GM21515 (cell line): ENCODE data around the gene TTC7B.

ENCODE experiments used
- ATAC-seq: cut with Tn5 transposase; IDR thresholded peaks from one replicate; pipeline ENCODE4 v1.9.1; 2021; ENCODE audit not compliant: unreplicated experiment

The TTC7B gene

DNA sequence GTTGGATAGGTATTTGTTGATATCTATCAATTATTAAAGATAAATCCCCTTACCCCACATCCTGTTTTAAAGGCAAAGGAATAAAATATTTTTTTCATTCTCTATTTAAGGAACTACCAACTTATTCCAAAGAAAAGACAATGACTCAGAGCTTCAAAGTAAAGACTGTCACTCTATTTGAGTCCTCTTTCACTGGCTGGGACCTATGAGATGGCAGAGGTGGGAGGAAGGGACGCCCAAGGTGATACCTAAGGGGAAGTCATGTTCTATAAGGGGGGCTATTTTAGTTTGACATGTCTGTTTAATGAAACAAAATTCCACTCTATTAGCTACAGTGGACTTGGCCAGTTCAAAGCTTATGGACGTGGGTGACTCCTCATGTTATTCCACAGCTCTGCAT is 209.8 kb downstream of the TTC7B start:
- no peak for ATAC-seq

DNA sequence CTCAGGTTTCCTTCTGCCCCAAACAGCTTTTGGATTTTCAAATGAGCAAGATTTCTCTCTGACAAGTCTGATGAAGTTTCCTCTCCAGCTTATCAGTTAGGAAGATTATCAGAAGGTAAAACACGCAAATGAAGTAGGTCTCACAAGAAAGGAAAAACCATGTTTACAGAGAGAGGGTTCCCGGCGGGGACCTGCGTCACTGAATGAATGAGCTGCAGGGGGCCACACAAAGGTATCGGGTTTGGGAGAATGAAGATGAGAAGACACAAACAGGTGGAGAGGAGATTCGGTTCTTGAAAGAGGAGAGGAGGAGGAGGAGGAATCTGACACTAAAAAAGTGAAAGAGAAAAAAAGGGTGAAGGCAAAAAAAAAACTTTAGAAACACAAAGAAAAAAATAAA is 210.8 kb downstream of the TTC7B start:
- no peak for ATAC-seq

DNA sequence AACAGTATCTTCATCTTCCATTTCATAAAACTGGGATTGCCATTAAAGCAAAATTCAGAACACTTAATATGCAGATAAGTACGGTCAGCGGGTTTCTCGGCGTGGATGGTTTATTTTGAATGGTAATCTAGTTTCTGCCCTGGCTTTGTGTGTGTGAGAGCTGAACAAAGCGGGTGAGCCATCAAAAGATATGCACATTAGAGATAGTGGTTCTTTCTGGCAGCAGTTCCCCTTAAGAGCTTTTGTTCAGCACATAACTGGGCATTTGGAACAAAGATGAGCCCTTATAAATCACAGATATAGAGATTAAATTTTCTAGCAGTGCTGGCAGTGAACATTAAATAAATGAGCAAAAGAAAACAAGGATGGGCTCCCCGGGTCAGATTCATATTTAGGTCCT is 211.9 kb downstream of the TTC7B start:
- no peak for ATAC-seq

DNA sequence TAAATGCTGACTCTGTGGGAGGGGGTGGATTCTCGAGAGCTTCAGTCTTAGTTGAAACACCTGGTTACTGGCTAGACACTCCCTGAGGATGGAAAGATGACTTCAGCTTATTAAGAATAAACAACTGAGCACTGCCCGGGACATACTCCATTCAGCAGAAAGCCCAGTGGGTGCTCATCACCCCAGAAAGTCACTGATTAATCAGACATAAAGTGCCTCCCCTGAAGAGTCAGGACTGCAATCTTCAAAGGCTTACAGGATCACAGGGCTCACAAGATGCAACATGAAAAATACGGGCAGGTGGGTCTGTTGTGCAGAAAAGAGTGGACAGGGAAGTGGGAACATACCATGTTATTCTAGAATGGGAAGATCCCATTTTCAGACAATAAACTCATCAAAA is 212.4 kb downstream of the TTC7B start:
- ATAC-seq = no peak

DNA sequence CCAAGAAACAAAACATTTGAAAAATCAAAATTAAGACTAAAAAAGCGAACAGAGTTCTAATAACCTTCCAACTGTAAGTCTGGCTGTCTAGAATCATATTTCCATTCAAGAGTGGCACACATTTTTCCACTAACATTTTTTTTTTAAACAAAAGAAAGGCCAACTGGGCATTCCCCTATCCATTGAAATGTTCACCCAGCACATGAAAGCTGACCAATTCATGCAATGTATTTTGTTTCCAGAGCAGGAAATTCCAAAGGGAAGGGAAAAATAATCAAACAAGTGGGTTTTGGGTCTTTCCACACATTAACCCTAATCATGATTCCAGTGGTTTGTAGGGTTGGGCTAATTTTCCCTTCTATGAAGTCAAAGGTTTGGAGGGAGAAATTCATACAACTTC is 212.9 kb downstream of the TTC7B start:
- ATAC-seq = no peak

DNA sequence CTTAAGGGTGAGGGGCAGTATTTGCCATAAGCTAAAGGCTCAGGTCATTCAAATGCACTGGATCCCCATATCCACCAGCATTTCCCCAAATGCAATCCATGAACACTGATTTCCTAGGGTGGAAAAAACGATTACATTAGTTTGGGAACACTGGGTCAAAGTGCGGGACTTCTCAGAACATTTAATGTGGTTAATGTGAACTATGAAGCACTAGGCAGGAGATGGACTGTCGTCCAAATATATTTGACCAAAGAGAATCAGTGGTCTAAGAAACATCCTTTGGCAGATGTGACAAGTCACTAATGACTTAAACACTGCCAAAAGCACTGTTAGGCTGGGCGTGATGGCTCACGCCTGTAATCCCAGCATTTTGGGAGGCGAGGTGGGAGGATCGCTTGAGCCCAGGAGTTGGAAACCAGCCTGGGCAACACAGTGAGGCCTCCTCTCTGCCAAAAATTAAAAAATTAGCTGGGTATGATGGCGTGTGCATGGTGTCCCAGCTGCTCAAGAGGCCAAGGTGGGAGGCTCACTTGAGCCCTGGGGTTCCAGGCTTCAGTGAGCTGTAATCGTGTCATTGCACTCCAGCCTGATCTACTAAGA is 214.0 kb downstream of the TTC7B start:
- no peak for ATAC-seq

DNA sequence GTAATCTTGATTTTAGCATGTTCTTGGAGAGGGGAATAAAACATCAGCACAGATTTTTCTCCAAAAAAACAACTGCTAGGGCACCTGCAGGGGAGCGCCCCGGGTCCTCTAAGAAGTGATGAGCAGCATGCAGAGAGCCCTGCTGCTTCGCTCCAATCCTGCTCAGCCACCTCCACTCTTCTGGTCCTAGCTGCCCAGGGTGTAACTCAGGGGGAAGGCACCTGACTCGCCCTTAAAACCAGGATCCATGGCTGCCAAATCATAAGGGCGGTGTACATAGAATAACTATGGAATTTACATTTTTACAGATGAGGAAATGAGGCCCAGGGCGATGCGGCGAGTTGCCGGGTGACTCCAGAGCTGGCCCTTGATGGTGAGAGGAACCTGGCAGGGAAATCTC is 214.7 kb downstream of the TTC7B start:
- ATAC-seq = no peak

DNA sequence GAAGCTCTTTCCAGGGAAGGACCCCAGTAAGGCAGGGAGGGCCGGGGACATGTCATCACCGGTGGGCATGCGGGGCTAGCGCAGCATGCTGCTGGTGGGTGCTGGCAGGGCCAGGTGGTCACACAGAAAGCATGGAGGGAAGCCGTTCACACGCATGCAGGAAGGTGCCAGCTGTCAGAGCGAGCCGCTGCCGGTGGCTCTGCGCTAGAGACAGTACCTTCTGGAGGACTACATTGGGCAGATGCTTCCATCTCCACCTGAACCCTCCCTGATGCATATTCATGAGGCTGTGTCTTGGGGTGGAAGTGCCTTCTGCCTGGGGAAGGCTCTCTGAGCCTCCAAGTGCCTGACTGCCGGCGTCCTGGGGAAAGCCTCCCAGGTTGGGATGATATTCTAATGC is 215.6 kb downstream of the TTC7B start:
- ATAC-seq = no peak

DNA sequence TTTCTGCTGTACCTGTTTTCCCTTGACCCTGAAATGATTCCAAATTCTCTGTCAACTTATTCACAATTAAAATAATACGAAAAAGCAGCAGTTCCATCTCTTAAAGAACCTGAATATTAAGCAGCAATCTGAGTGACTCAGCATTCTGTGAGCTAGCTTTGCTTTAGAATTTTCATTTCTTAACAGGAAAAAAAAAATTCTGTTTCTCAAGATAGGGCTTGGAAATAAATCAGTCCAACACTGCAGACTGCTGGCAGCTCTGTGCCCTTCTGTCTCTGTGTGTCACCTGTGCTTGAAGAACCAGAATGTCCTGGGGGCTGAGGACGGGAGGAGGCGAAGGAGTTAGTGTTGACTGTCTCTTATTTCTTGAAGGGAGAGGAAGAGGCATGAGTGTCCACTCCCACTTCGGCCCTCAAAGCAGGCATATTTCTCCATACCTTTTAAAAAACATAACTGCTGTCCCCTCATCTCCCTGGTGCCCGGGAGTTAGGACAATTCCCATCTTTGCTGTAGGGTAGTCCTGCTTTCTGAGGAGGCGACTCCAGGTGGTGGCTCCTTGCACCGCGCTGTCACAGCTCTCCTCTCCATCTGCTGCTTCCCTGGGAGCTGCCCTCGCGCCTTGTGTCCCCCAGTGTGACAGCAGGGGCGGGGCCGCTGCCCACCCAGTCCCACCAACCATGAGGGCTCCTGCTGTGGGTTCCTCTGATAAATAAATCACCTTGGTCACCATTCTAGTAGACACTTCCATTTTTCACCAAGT is 216.3 kb downstream of the TTC7B start:
- no peak for ATAC-seq

DNA sequence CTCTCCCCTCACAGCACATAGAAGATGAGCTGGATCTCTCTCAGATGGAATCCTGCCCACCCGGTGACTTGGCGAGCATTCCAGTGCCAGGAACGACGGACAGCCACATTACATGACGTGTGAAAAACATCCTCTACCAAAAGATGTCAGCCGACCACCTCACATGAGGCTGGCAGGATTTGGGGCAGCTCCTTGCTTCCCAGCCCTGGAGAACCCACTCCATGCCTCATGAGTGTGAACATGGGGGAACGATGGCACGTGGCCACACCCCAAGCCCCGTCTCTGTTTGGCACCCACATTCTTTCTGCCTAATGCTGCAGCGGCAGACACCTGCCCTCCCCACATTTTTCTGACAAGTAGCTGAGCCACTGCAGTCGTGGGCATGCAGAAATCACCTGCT is 216.9 kb downstream of the TTC7B start:
- no peak for ATAC-seq

DNA sequence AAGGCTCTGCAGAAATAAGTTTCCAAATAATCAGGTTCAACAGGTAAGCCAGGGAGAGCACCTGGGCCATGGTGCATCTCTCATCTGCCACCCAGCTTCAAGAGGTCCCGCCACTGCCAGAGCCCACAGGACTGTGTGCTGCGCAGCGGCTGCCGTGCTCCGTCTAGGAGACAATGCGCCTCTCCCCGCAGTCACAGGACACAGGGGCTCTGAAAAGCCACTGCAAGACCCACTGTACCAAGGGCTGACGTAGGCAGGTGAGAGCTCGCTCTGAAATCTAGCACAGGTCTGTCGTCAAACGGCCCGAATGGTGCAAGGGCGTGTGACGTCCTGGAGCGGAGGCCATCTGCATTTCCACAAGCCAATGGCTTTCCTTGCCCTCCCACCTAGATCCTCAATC is 218.3 kb downstream of the TTC7B start:
- ATAC-seq = no peak

DNA sequence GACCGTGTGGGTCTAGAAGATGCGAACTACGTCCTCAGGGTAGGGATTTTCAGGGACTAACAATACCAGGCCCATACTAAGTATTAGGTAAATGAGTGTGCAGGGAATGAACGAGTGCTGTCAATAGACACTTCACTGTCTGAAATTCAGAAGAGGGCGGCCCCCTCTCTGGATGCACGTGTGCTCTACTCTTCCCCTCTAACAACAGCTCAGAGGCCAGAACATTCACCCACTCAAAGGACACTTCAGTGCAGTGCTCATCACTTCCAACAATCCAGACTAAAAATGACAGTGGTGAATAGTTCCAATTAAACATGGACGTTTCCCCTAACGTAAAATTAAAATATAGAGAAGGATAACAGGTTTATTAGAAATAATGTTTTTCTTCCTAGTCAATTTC is 219.5 kb downstream of the TTC7B start:
- ATAC-seq = no peak

DNA sequence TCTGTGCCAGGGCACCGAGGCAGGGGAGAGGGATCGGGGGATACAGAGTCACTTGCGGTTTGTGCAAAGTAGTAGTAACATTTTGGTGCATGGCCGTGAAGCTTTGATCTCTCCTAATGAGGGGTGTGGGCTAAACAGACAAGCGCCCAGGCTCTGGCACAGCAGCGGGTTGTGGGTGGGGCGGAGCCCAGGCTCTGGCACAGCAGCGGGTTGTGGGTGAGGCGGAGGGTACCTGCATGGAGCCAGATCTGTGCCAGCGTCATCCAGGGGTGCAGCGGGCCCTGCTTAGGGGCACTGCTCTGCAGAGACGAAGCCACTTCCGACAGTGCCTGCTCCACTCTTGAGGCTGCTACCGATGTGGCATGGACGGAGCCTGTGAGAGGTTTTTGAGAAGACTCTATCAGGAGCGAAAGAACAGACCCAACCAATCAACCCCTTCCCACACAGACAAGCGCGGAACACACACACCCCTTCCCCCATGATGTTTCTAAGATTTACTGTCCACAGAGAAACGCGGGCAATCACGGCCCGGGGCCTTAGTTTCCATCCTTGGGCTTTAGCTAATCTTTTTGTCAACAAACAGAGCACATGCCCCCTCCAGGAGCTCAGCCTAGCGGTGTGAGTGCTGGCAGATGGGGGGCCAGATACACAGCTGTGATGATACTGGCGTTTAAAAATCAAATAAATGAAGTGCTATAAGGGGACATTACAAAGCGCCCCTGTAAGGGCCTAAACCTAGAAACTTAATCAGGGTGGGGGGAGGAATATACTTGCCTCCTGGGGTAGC is 222.8 kb downstream of the TTC7B start:
- no peak for ATAC-seq

DNA sequence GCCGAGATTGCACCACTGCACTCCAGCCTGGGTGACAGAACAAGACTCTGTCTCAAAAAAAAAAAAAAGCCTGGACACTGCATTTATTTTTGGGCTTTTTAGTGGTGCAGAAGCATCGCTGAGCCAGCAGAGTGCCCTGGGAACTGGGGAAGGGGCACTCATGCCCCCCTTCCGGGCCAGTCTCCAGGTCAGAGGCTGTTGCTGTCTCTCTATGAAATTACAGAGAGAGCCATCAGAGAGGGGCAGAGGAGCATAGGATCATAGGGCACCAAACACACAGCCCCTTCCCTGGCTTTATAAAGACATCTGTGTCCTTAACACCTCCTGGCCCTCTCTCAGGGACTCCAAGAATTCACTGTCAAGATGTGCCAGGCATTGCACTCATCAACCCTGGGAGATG is 223.6 kb downstream of the TTC7B start:
- ATAC-seq = no peak

DNA sequence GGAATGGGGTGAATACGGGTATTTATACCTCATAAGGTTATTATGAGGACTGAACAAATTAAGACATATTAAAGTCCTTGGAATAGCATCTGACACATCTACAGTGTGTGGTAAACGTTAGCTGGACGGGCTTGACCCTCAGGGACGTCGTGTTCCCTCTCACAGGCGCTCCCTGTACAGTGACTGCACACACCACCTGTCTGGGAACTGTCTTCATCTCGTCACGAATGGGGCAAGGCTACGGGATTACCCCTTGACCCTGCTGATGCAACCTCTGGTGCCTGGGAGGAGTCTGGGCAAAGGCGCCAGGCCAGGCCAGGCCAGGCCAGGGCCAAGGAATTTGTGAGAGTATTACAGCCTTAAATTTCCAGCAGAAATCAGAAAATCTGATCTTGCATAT is 228.3 kb downstream of the TTC7B start:
- no peak for ATAC-seq

DNA sequence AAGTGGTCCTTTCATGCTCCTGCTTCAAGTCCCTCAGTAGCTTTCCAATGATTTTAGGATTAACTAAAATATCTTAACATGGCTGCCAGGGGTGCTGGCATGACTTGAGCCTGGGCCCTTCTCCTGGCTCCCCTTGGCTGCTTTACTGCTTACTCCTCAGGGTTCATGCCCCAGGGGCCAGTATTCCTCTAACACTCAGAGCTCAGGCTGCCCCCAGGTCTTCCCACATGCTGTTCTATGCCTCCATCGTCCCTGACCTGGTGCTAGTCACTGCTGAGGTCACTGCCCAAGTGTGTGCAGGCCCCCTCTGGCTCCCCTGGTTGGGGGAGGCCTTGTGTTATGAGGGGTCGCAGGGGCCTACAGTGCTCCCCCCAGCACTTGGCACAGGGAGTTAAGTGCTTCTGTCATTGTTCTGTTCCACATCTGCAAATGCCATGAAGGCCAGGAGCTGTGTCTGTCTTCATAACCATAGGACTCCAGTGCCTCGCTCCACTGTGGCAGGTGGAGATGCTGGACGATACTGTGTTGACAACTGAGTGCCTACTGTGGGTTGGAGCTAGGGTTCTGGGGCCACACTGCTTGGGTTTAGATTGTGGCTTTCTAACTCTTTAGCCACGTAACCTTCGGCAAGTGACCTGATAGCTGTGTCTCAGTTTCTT is 228.8 kb downstream of the TTC7B start:
- ATAC-seq = no peak

DNA sequence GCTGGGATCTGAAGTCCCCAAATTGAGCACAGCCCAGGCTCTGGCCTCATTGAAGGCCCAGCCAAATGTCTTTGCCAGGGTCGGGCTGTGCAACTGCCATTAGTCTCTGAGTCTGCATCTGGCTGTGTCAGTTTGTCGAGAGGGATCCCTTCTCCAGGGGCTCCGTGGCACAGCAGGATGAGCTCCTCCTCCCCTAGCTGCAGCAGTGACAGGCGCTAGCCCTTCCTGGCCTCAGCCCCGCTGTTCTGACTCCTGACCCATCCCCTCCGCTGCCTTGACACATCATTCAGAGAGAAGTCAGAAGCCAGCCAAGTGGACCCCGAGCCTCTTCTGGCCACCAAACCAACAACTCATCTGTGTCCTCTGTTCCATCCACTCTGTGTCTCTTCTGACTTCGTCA is 231.1 kb downstream of the TTC7B start:
- ATAC-seq = no peak

DNA sequence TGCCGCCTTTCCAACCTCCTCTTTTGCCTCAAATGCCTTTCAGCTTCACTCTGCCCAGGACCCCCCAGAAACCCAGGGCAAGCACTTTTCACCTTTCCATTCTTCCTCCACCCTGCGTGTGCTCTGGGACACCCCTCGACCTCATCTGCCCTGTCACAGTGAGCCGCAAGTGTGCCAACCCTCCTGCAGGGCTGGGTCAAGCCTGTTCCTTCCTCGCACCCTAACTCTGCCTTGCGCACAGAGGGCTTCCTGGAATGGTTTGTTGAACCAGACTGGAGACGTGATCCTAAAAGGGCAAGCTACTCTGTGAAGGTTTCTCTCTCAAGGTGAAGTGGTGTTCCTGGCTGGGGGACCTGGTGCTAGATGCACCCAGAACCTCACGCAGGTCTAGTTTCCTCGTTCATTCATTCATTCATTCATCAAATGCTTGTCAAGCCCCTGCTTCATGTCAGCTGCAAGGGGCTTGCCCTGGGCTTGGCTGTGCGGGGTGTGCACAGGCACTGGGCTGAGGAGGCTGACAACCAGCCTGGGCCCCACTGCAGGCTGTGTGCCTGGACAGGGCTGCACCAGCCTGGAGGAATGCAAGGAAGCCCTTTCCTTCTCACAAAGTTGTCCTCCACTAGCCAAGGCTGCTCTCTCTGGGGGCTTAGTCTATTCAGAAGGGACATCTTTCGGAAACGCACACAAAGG is 232.2 kb downstream of the TTC7B start:
- no peak for ATAC-seq

DNA sequence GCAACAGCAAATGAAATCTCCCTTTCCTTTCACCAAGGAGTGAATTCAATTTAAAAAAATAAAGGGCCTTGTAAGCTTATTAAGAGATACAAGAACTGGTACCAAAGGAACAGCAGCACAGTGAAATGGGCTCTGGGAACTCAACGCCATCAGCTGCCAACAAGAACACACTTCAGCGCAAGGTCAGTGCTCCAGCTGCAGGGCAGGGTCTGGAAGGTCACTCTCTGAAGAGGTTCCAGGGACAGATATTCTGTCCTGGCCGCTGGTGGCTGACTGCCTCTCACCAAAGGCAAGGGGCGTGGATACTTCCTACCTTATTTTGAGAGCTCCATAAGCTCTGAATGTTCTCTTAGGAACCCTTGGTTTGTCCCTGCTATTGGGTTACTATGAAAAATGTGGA is 232.8 kb downstream of the TTC7B start:
- no peak for ATAC-seq

DNA sequence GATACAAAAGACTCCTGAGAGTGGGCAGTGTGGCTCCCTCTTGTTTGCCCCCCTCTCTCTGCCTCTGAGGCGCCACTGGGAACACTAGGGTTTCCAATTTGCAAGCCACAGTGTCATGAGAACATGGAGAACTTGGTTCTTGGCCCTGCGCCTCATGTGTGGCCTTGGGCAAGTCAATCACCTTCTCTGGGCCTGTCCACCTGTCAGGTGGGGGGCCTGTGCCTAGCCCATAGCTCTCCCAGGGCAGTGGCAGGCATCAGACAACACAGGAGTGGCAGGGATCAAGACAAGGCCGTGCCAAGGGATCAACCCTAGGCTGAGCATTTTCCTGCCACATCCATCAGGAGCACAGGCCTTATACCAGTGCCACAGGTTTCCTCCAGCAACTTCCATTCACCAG is 234.1 kb downstream of the TTC7B start:
- ATAC-seq = no peak

DNA sequence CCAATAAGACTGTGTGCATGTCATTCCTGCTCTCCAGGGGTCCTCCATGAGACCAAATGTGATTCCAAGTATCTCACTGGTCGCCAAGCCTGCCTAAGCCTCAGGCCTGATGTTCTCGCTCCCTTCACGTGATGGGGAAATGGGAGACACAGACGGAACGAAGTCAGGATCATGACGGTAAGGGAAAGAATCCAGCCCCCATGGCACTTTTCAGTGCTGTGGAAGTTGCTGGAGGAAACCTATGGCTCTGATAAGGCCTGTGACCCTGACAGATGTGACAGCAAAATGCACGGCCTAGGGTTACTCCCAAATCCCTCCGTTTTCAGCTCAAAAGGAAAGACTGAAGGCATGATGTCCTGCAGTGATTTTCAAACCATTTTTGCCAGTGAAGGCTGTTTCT is 234.5 kb downstream of the TTC7B start:
- no peak for ATAC-seq
